HepG2 (cell line): ENCODE results near the gene SESN2. TPM values are rescaled to one million over a fixed set of nuclear protein-coding genes. Genes with fewer than 3 reads are reported as not detected.

Experiments used
- ATAC-seq: fragments of 200-7000 bp; cut with Tn5 transposase; 3 replicates; pipeline ENCODE4 v1.9.1; 2020; ENCODE audit warnings: mild to moderate bottlenecking, moderate library complexity
- BruUV-seq: library from RNA; stranded (reverse); fragments of 400-500 nt; replicated peaks from 2 replicates; lab custom pipeline; 2021; lab: Mats Ljungman, UMichigan
- CTCF ChIA-PET: fragments of 300-600 bp; formaldehyde crosslinking; extraction: SDS; loops from one replicate; lab custom pipeline; 2021; ENCODE audit warnings: low total read pairs, inconsistent platforms, low intra/inter-chr PET ratio; lab: Yijun Ruan, JAX
- POLR2A ChIA-PET: fragments of 350-600 bp; sonication (Branson Sonifier 250); formaldehyde crosslinking; loops from one replicate; lab custom pipeline; 2020; ENCODE audit warnings: antibody characterized with exemption, inconsistent platforms; lab: Yijun Ruan, JAX
- DNase-seq: peaks from one replicate; pipeline ENCODE4 v3.0.0-alpha.2; 2015; ENCODE audit warnings: low spot score
- FAIRE-seq: peaks from 3 replicates; lab custom pipeline; 2011; peaks lifted over from hg19 to GRCh38; lab: Jason Lieb, UNC
- H2AFZ ChIP-seq: one replicate; pipeline ENCODE4 v1.6.1; 2011; ENCODE audit warnings: low read length, inconsistent platforms
- H3K27ac ChIP-seq: fragments of 300-600 bp; 3 replicates; pipeline ENCODE4 v1.8.0; 2011; ENCODE audit warnings: mixed run types, mild to moderate bottlenecking, mixed read lengths, low read length, inconsistent platforms; ENCODE audit not compliant: insufficient read depth; ENCODE audit errors: extremely low read length
- H3K27me3 ChIP-seq, 2 experiments: fragments of 200-600 bp in 1 of 2; 2 replicates in 1 of 2; 3 replicates in 1 of 2; pipeline versions ENCODE4 v1.6.0 to v1.8.0; 2011; ENCODE audit warnings: low read length in 2 of 2, mild to moderate bottlenecking in 2 of 2, moderate library complexity in 2 of 2, inconsistent platforms in 1 of 2; ENCODE audit not compliant: insufficient read depth in 2 of 2, control insufficient read depth in 1 of 2
- H3K36me3 ChIP-seq, 2 experiments: fragments of 200-600 bp in 1 of 2; replicated peaks in 1 of 2; 2 replicates in 1 of 2; 3 replicates in 1 of 2; pipeline versions ENCODE4 v1.5.1 to v1.8.0; 2011; ENCODE audit warnings: low read length in 2 of 2, inconsistent platforms in 1 of 2; ENCODE audit not compliant: insufficient read depth in 2 of 2, control insufficient read depth in 1 of 2
- H3K4me1 ChIP-seq: 2 replicates; pipeline ENCODE4 v1.5.1; 2012; ENCODE audit warnings: low read length, inconsistent platforms; ENCODE audit not compliant: insufficient read depth
- H3K4me2 ChIP-seq: 2 replicates; pipeline ENCODE4 v1.6.0; 2011; ENCODE audit warnings: low read depth, low read length, inconsistent platforms
- H3K4me3 ChIP-seq, 3 experiments: fragments of 200-600 bp in 1 of 3; sonication (generic), shearing (Covaris generic) in 1 of 3; replicated peaks in 1 of 3; 2 replicates each; pipeline ENCODE4 v1.5.1; 2011 to 2016; ENCODE audit warnings: low read length in 3 of 3, inconsistent platforms in 2 of 3, low read depth in 2 of 3, mild to moderate bottlenecking in 2 of 3, control low read depth in 1 of 3, mixed read lengths in 1 of 3; ENCODE audit not compliant: insufficient read depth in 1 of 3
- H3K79me2 ChIP-seq: one replicate; pipeline ENCODE4 v1.6.1; 2011; ENCODE audit warnings: low read length, inconsistent platforms; ENCODE audit not compliant: insufficient read depth
- H3K9ac ChIP-seq: 2 replicates; pipeline ENCODE4 v1.6.0; 2011; ENCODE audit warnings: mild to moderate bottlenecking, low read depth, low read length, inconsistent platforms; ENCODE audit not compliant: insufficient read depth
- H3K9me3 ChIP-seq: 2 replicates; pipeline ENCODE4 v1.5.1; 2012; ENCODE audit warnings: mild to moderate bottlenecking, low read length
- H4K20me1 ChIP-seq: 2 replicates; pipeline ENCODE4 v1.6.0; 2011; ENCODE audit warnings: inconsistent platforms, mild to moderate bottlenecking, low read length, moderate library complexity; ENCODE audit not compliant: insufficient read depth
- CENPT ChIP-seq: sonication (generic); formaldehyde crosslinking; IDR thresholded peaks from 2 replicates; pipeline ENCODE4 v1.8.0; 2022; ENCODE audit warnings: low read depth, mild to moderate bottlenecking, moderate library complexity, missing genetic modification reagents
- ELF4 ChIP-seq: sonication (generic); formaldehyde crosslinking; IDR thresholded peaks from 2 replicates; pipeline ENCODE4 v1.5.0; 2020; ENCODE audit warnings: missing genetic modification reagents, mild to moderate bottlenecking, moderate library complexity, borderline replicate concordance
- MED13 ChIP-seq: sonication (generic); formaldehyde crosslinking; IDR thresholded peaks from 2 replicates; pipeline ENCODE4 v1.5.0; 2020; ENCODE audit warnings: missing genetic modification reagents
- MIER2 ChIP-seq: IDR thresholded peaks from 2 replicates; pipeline ENCODE4 v1.6.1; 2016; ENCODE audit warnings: missing biosample characterization, missing genetic modification reagents
- NR1H2 ChIP-seq: sonication (generic); formaldehyde crosslinking; IDR thresholded peaks from 2 replicates; pipeline ENCODE4 v1.8.1; 2022; ENCODE audit warnings: low read depth, missing genetic modification reagents, borderline replicate concordance
- SRSF9 ChIP-seq: fragments of 200-400 bp; formaldehyde crosslinking; IDR thresholded peaks from 2 replicates; pipeline ENCODE4 v1.6.1; 2018; ENCODE audit warnings: borderline replicate concordance, mild to moderate bottlenecking, low read depth, low read length; ENCODE audit not compliant: insufficient read depth, poor library complexity, severe bottlenecking
- ZNF136 ChIP-seq: sonication (generic); formaldehyde crosslinking; IDR thresholded peaks from 2 replicates; pipeline ENCODE4 v1.8.1; 2022; ENCODE audit warnings: low read depth, mild to moderate bottlenecking, moderate library complexity, missing genetic modification reagents
- ZNF263 ChIP-seq: sonication (generic); formaldehyde crosslinking; IDR thresholded peaks from 2 replicates; pipeline ENCODE4 v1.4.0; 2020; ENCODE audit warnings: missing genetic modification reagents
- WGBS: methylation state at CpG from one replicate; pipeline ENCODE4 v1.1.6; 2017; ENCODE audit warnings: low lambda C conversion rate; 5-methylcytosine and 5-hydroxymethylcytosine counted together
- in situ Hi-C: cut with HindIII; loops from 2 replicates; pipeline ENCODE4 v1.10.0; 2017; ENCODE audit warnings: low pct_unique_long_range_greater_than_20kb; ENCODE audit not compliant: extremely low pct_ligation_motif_present
- intact Hi-C: fragments of 100-400 bp; cut with micrococcal nuclease; formaldehyde crosslinking; loops from one replicate; pipeline ENCODE4 v1.10.0; 2022; ENCODE audit not compliant: unreplicated experiment
- polyA plus RNA-seq, 8 experiments: library from polyadenylated mRNA; depleted of rRNA in 3 of 8; stranded (reverse) in 7 of 8; unstranded in 1 of 8; fragments of >200 nt; fragmentation: Illumina TruSeq in 4 of 8; extraction: Trizol in 4 of 8; gene quantifications; 2 replicates each; pipeline versions ENCODE4 v1.2.1 to v1.2.3, GENCODE V29; 2011 to 2016; ENCODE audit warnings: low read depth in 4 of 8, missing spikeins in 1 of 8, mixed read lengths in 1 of 8; ENCODE audit not compliant: insufficient read depth in 1 of 8
- total RNA-seq, 5 experiments: library from RNA; depleted of rRNA; stranded (reverse); fragments of >200 nt; fragmentation: Illumina TruSeq; extraction: Trizol; gene quantifications; 2 replicates each; pipeline ENCODE4 v1.2.3, GENCODE V29; 2016; ENCODE audit warnings: low read depth in 1 of 5
- TF ChIP-seq, protein P1 (sequence below): sonication (generic); formaldehyde crosslinking; IDR thresholded peaks from 2 replicates; pipeline ENCODE4 v1.4.0; 2020; ENCODE audit warnings: missing genetic modification reagents
- TF ChIP-seq, protein P2 (sequence below): sonication (generic); IDR thresholded peaks from 2 replicates; pipeline ENCODE4 v1.6.1; 2016; ENCODE audit warnings: low read depth, borderline replicate concordance
- TF ChIP-seq, protein P3 (sequence below): sonication (generic); formaldehyde crosslinking; IDR thresholded peaks from 2 replicates; pipeline ENCODE4 v1.4.0; 2020; ENCODE audit warnings: missing genetic modification reagents, borderline replicate concordance
- TF ChIP-seq, protein P4 (sequence below): sonication (generic); formaldehyde crosslinking; IDR thresholded peaks from 2 replicates; pipeline ENCODE4 v1.4.0; 2020; ENCODE audit warnings: low read depth, mild to moderate bottlenecking, missing genetic modification reagents
- TF ChIP-seq, protein P5 (sequence below): sonication (generic); formaldehyde crosslinking; IDR thresholded peaks from 2 replicates; pipeline ENCODE4 v1.5.1; 2020; ENCODE audit warnings: missing genetic modification reagents, mild to moderate bottlenecking, borderline replicate concordance

SESN2 gene
- total and polyA plus RNA-seq, 2 of the 13 experiments (the other 11 are each of a cell fraction or from before 2014, with no cell fraction given): 13.2 to 19.1 TPM

DNA sequence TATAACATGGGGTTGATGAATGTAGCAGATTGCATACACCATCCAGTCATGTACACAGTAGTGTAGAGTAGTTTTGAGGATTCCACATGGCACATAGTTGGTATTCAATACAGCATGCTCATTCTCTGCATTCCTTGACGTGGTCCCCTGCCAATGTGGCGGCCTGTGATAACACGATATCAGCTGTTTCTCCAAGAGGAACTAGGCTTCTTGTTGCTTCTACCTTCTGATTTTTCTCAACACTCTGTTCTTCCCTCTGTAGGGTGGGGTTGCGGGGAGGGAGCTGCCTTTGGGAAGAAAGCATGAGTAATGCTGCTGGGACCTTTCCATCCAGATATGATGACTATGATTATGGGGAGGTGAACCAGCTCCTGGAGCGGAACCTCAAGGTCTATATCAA, 19.4 kb downstream of the SESN2 start:
- FAIRE-seq (no peak), ATAC-seq (no peak), DNase-seq (no peak)
- POLR2A ChIA-PET: no interaction called here
- Histone ChIP-seq H3K27me3 (no peaks in the 10 kb centered on the region), H3K4me2 (no peak overlapping the region), H3K36me3 (peaks cover 39 to 82% of the 10 kb centered on the region in 2 experiments), H3K79me2 (no peaks in the 10 kb centered on the region), H3K9me3 (no peaks in the 10 kb centered on the region), H2AFZ (no peak overlapping the region), H3K4me1 (peaks cover 18% of the 10 kb centered on the region), H3K9ac (no peak overlapping the region), H3K27ac (no peak overlapping the region), H3K4me3 (no peak overlapping the region), H4K20me1 (no peaks in the 10 kb centered on the region)
- CTCF ChIA-PET: no interaction called here
- intact Hi-C loops: no loop called here
- WGBS: 100% methylated on average over 5 of the region's 5 CpGs
- TF ChIP-seq, protein P1, sequence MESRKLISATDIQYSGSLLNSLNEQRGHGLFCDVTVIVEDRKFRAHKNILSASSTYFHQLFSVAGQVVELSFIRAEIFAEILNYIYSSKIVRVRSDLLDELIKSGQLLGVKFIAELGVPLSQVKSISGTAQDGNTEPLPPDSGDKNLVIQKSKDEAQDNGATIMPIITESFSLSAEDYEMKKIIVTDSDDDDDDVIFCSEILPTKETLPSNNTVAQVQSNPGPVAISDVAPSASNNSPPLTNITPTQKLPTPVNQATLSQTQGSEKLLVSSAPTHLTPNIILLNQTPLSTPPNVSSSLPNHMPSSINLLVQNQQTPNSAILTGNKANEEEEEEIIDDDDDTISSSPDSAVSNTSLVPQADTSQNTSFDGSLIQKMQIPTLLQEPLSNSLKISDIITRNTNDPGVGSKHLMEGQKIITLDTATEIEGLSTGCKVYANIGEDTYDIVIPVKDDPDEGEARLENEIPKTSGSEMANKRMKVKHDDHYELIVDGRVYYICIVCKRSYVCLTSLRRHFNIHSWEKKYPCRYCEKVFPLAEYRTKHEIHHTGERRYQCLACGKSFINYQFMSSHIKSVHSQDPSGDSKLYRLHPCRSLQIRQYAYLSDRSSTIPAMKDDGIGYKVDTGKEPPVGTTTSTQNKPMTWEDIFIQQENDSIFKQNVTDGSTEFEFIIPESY (CRISPR knock-in tag): no peak
- TF ChIP-seq, protein P2, sequence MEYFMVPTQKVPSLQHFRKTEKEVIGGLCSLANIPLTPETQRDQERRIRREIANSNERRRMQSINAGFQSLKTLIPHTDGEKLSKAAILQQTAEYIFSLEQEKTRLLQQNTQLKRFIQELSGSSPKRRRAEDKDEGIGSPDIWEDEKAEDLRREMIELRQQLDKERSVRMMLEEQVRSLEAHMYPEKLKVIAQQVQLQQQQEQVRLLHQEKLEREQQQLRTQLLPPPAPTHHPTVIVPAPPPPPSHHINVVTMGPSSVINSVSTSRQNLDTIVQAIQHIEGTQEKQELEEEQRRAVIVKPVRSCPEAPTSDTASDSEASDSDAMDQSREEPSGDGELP: no peak
- TF ChIP-seq SRSF9 (no peak), MED13 (CRISPR knock-in tag) (no peak), MIER2 (no peak), ELF4 (CRISPR knock-in tag) (no peak), ZNF136 (no peak), CENPT (CRISPR knock-in tag) (no peak), ZNF263 (CRISPR knock-in tag) (no peak), NR1H2 (CRISPR knock-in tag) (no peak)
- TF ChIP-seq, protein P3, sequence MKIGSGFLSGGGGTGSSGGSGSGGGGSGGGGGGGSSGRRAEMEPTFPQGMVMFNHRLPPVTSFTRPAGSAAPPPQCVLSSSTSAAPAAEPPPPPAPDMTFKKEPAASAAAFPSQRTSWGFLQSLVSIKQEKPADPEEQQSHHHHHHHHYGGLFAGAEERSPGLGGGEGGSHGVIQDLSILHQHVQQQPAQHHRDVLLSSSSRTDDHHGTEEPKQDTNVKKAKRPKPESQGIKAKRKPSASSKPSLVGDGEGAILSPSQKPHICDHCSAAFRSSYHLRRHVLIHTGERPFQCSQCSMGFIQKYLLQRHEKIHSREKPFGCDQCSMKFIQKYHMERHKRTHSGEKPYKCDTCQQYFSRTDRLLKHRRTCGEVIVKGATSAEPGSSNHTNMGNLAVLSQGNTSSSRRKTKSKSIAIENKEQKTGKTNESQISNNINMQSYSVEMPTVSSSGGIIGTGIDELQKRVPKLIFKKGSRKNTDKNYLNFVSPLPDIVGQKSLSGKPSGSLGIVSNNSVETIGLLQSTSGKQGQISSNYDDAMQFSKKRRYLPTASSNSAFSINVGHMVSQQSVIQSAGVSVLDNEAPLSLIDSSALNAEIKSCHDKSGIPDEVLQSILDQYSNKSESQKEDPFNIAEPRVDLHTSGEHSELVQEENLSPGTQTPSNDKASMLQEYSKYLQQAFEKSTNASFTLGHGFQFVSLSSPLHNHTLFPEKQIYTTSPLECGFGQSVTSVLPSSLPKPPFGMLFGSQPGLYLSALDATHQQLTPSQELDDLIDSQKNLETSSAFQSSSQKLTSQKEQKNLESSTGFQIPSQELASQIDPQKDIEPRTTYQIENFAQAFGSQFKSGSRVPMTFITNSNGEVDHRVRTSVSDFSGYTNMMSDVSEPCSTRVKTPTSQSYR (CRISPR knock-in tag): no peak
- TF ChIP-seq, protein P4, sequence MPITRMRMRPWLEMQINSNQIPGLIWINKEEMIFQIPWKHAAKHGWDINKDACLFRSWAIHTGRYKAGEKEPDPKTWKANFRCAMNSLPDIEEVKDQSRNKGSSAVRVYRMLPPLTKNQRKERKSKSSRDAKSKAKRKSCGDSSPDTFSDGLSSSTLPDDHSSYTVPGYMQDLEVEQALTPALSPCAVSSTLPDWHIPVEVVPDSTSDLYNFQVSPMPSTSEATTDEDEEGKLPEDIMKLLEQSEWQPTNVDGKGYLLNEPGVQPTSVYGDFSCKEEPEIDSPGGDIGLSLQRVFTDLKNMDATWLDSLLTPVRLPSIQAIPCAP (CRISPR knock-in tag): no peak
- TF ChIP-seq, protein P5, sequence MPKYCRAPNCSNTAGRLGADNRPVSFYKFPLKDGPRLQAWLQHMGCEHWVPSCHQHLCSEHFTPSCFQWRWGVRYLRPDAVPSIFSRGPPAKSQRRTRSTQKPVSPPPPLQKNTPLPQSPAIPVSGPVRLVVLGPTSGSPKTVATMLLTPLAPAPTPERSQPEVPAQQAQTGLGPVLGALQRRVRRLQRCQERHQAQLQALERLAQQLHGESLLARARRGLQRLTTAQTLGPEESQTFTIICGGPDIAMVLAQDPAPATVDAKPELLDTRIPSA (CRISPR knock-in tag): no peak
- in situ Hi-C loops: no loop called here
- BruUV-seq: no TSS peak
